Epithelial cell of proximal tubule (primary cell): Measurements from ENCODE around the gene IFNL3. TPM values are rescaled to one million over a fixed set of nuclear protein-coding genes. Genes with fewer than 3 reads are reported as not detected.
"Not testable (repeated sequence)": the region's sequence is repeated elsewhere in the genome, so short reads cannot be mapped to it uniquely, and the experiment has no call there.

ENCODE experiments used
- DNase-seq: peaks from one replicate; pipeline ENCODE4 v3.0.0-alpha.2; 2011; ENCODE audit warnings: low read depth
- H3K4me3 ChIP-seq: 2 replicates; pipeline ENCODE4 v1.5.1; 2011; ENCODE audit warnings: low read depth, mild to moderate bottlenecking, low read length
- CTCF ChIP-seq: conservative IDR thresholded peaks from 2 replicates; pipeline ENCODE4 v1.5.1; 2012; ENCODE audit warnings: low read depth, mild to moderate bottlenecking, low read length
- total RNA-seq: library from RNA; depleted of rRNA; stranded (reverse); fragments of >200 nt; gene quantifications from 2 replicates; pipeline ENCODE4 v1.2.3, GENCODE V29; 2015

IFNL3 gene
- total RNA-seq, 1 donor from 2014 or later = not detected

- TF ChIP-seq CTCF = no peak
- no peak overlapping the region for H3K4me3 ChIP-seq
- no peak for DNase-seq
Measured at GRCh38 chr19:39251081-39251480, 6.3 kb upstream of the IFNL3 start.

DNA sequence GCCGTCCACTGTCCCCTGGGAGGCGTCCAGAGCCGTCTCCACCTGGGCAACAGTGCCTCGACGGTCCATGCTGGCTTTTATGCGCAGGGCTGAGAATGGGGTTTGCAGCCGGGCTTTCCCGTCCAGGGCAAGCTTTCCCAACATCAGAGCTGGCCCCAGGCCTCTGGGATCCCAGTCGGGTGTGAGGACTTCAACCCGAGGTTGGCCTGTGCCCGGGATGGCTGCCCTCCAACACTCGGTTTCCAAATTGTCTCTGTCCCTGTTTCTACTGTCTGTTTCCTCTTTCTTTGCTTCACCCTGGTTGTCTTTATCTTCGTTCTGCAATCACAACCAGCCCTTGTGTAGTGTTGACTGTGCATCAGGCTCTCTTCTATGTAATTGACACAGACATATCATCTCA is 4.0 kb upstream of the IFNL3 start, which contains the start of gene IFNL4:
Gene IFNL4, minus strand, starts transcription at position 51 of the 400 bp plus-strand sequence.
- H3K4me3 ChIP-seq = no peak within 1 kb of the TSS
- no peak for TF ChIP-seq CTCF
- no peak for DNase-seq

DNA sequence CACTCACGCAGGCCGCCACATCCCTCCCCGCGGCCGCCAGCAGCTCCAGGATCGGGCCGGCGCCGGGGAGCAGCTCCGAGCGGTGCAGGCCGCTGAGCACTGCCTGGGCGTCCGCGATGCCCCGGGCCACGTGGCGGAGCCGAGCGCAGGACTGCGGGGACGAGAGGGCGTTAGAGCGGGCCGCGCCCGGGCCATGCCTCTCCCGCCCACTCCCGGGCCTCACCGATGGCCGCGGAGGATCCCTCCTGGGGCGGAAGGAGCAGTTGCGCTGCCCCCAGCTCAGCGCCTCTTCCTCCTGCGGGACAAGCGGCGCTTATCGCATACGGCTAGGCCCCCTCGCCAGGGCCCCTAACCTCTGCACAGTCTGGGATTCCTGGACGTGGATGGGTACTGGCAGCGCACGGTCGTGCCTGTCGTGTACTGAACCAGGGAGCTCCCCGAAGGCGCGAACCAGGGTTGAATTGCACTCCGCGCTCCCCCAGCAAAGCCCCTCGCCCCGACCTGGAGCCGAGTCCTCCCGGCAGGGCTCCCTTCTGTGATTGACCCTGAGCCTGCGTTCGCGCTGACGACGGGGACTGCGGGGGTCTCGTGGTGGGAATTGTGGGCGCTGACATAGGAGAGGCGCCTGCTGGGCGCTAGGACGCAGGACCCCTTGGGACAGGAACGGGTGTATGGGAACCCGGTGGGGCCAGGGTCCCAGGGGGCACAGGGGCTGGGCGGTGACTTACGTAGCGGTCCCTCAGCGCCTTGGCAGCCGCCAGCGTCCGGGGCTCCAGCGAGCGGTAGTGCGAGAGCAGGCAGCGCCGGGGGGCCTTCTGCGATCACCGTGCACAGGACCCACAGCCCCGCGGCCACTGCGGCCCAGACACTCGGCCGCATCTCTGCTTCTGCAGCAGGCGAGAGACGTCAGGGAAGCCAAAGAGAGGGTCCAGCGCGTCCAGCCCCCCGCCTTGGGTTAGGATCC is 3.2 kb upstream of the IFNL3 start:
- H3K4me3 ChIP-seq = no peak overlapping the region
- no peak for TF ChIP-seq CTCF
- no peak for DNase-seq

GRCh38 chr19:39246951-39247669 is 2.3 kb upstream of the IFNL3 start:
- DNase-seq = no peak
- H3K4me3 ChIP-seq = no peak overlapping the region
- no peak for TF ChIP-seq CTCF

GRCh38 chr19:39245166-39245565 is 360 bp upstream of the IFNL3 start:
- not testable (repeated sequence) for DNase-seq, H3K4me3 ChIP-seq

- not testable (repeated sequence) for DNase-seq, H3K4me3 ChIP-seq
Measured at GRCh38 chr19:39243741-39244140, 1.1 kb downstream of the IFNL3 start.

DNA sequence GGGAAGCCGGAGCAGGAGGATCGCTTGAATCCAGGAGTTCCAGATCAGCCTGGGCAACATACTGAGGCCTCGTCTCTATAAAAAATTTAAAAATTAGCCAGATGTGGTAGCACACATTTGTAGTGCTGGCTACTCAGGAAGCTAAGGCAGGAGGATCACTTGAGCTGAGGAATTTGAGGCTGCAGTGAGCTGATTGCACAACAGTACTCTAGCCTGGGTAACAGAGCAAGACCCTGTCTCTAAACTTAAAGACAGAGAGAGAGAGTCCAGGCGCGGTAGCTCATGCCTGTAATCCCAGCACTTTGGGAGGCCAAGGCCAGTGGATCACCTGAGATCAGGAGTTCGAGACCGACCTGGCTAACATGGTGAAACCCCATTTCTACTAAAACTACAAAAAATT is 4.4 kb downstream of the IFNL3 start:
- DNase-seq = no peak
- TF ChIP-seq CTCF = no peak
- H3K4me3 ChIP-seq = no peak overlapping the region
